Measurements from ENCODE around the gene RUNX1.

The RUNX1 gene

GRCh38 chr21:35046263-35046624 is 2.9 kb downstream of the RUNX1 start:
- 99 to 100% methylated on average over 6 of the region's 6 CpGs for WGBS, 2 experiments (ENCODE audit: insufficient coverage in 2 of 2)
- peaks cover 37% of the 10 kb centered on the region for H3K4me1 ChIP-seq (ENCODE audit: control insufficient read depth, insufficient read depth, low read length, poor library complexity, severe bottlenecking)
- H3K27ac ChIP-seq (ENCODE audit: low read depth, low read length, severe bottlenecking) = no peak overlapping the region
- H3K36me3 ChIP-seq (ENCODE audit: control insufficient read depth, insufficient read depth, low read length) = no peaks in the 10 kb centered on the region
- H3K4me3 ChIP-seq (ENCODE audit: extremely low read depth, insufficient read depth, low read length, poor library complexity, severe bottlenecking) = no peak overlapping the region
- H3K9me3 ChIP-seq (ENCODE audit: control insufficient read depth, low read length) = peaks cover 12% of the 10 kb centered on the region

GRCh38 chr21:35045542-35046262 is 3.4 kb downstream of the RUNX1 start:
- WGBS, 2 experiments (ENCODE audit: insufficient coverage in 2 of 2) = 97% methylated on average over 13 of the region's 17 CpGs
- H3K27ac ChIP-seq (ENCODE audit: low read depth, low read length, severe bottlenecking) = no peak overlapping the region
- no peak overlapping the region for H3K4me3 ChIP-seq (ENCODE audit: extremely low read depth, insufficient read depth, low read length, poor library complexity, severe bottlenecking)
- H3K36me3 ChIP-seq (ENCODE audit: control insufficient read depth, insufficient read depth, low read length) = no peaks in the 10 kb centered on the region
- H3K4me1 ChIP-seq (ENCODE audit: control insufficient read depth, insufficient read depth, low read length, poor library complexity, severe bottlenecking) = peaks cover 36% of the 10 kb centered on the region
- H3K9me3 ChIP-seq (ENCODE audit: control insufficient read depth, low read length) = peaks cover 12% of the 10 kb centered on the region

GRCh38 chr21:35044770-35045541 is 4.1 kb downstream of the RUNX1 start:
- Histone ChIP-seq H3K36me3 (ENCODE audit: control insufficient read depth, insufficient read depth, low read length) (no peaks in the 10 kb centered on the region), H3K27ac (ENCODE audit: low read depth, low read length, severe bottlenecking) (no peak overlapping the region), H3K9me3 (ENCODE audit: control insufficient read depth, low read length) (peaks cover 12% of the 10 kb centered on the region), H3K4me1 (ENCODE audit: control insufficient read depth, insufficient read depth, low read length, poor library complexity, severe bottlenecking) (peaks cover 33% of the 10 kb centered on the region), H3K4me3 (ENCODE audit: extremely low read depth, insufficient read depth, low read length, poor library complexity, severe bottlenecking) (no peak overlapping the region)
- 89 to 95% methylated on average over 3 of the region's 8 CpGs for WGBS, 2 experiments (ENCODE audit: insufficient coverage in 2 of 2)

- 80 to 84% methylated on average over 2 to 3 of the region's 3 CpGs for WGBS, 2 experiments (ENCODE audit: insufficient coverage in 2 of 2)
- H3K27ac ChIP-seq (ENCODE audit: low read depth, low read length, severe bottlenecking) = no peak overlapping the region
- peaks cover 12% of the 10 kb centered on the region for H3K9me3 ChIP-seq (ENCODE audit: control insufficient read depth, low read length)
- no peaks in the 10 kb centered on the region for H3K36me3 ChIP-seq (ENCODE audit: control insufficient read depth, insufficient read depth, low read length)
- no peak overlapping the region for H3K4me3 ChIP-seq (ENCODE audit: extremely low read depth, insufficient read depth, low read length, poor library complexity, severe bottlenecking)
- peaks cover 29% of the 10 kb centered on the region for H3K4me1 ChIP-seq (ENCODE audit: control insufficient read depth, insufficient read depth, low read length, poor library complexity, severe bottlenecking)
These were observed 5.0 kb downstream of the RUNX1 start for GRCh38 chr21:35044128-35044527.

GRCh38 chr21:35043549-35043948 is 5.6 kb downstream of the RUNX1 start:
- Histone ChIP-seq H3K27ac (ENCODE audit: low read depth, low read length, severe bottlenecking) (no peak overlapping the region), H3K4me1 (ENCODE audit: control insufficient read depth, insufficient read depth, low read length, poor library complexity, severe bottlenecking) (peaks cover 23% of the 10 kb centered on the region), H3K9me3 (ENCODE audit: control insufficient read depth, low read length) (peaks cover 12% of the 10 kb centered on the region), H3K4me3 (ENCODE audit: extremely low read depth, insufficient read depth, low read length, poor library complexity, severe bottlenecking) (no peak overlapping the region), H3K36me3 (ENCODE audit: control insufficient read depth, insufficient read depth, low read length) (no peaks in the 10 kb centered on the region)

GRCh38 chr21:35042836-35043235 is 6.3 kb downstream of the RUNX1 start:
- 91 to 100% methylated on average over 2 of the region's 6 CpGs for WGBS, 2 experiments (ENCODE audit: insufficient coverage in 2 of 2)
- peaks cover 16% of the 10 kb centered on the region for H3K4me1 ChIP-seq (ENCODE audit: control insufficient read depth, insufficient read depth, low read length, poor library complexity, severe bottlenecking)
- H3K27ac ChIP-seq (ENCODE audit: low read depth, low read length, severe bottlenecking) = no peak overlapping the region
- no peaks in the 10 kb centered on the region for H3K36me3 ChIP-seq (ENCODE audit: control insufficient read depth, insufficient read depth, low read length)
- H3K4me3 ChIP-seq (ENCODE audit: extremely low read depth, insufficient read depth, low read length, poor library complexity, severe bottlenecking) = no peak overlapping the region
- peaks cover 12% of the 10 kb centered on the region for H3K9me3 ChIP-seq (ENCODE audit: control insufficient read depth, low read length)

GRCh38 chr21:35041881-35042280 is 7.2 kb downstream of the RUNX1 start:
- no peaks in the 10 kb centered on the region for H3K36me3 ChIP-seq (ENCODE audit: control insufficient read depth, insufficient read depth, low read length)
- H3K9me3 ChIP-seq (ENCODE audit: control insufficient read depth, low read length) = peaks cover 12% of the 10 kb centered on the region
- whole genome bisulfite sequencing, 2 experiments (ENCODE audit: insufficient coverage in 2 of 2) = 86 to 100% methylated on average over 1 to 2 of the region's 4 CpGs

GRCh38 chr21:35041122-35041521 is 8.0 kb downstream of the RUNX1 start:
- Histone ChIP-seq H3K4me3 (ENCODE audit: extremely low read depth, insufficient read depth, low read length, poor library complexity, severe bottlenecking) (no peak overlapping the region), H3K36me3 (ENCODE audit: control insufficient read depth, insufficient read depth, low read length) (no peaks in the 10 kb centered on the region), H3K9me3 (ENCODE audit: control insufficient read depth, low read length) (peaks cover 12% of the 10 kb centered on the region), H3K4me1 (ENCODE audit: control insufficient read depth, insufficient read depth, low read length, poor library complexity, severe bottlenecking) (no peaks in the 10 kb centered on the region), H3K27ac (ENCODE audit: low read depth, low read length, severe bottlenecking) (no peak overlapping the region)
- 86 to 100% methylated on average over 4 to 5 of the region's 5 CpGs for WGBS, 2 experiments (ENCODE audit: insufficient coverage in 2 of 2)

More at GRCh38 chr21:35041881-35042280, 7.2 kb downstream of the RUNX1 start:
- H3K4me1 ChIP-seq (ENCODE audit: control insufficient read depth, insufficient read depth, low read length, poor library complexity, severe bottlenecking) = peaks cover 7% of the 10 kb centered on the region
- no peak overlapping the region for H3K27ac ChIP-seq (ENCODE audit: low read depth, low read length, severe bottlenecking)
- no peak overlapping the region for H3K4me3 ChIP-seq (ENCODE audit: extremely low read depth, insufficient read depth, low read length, poor library complexity, severe bottlenecking)

- peaks cover 3% of the 10 kb centered on the region for H3K9me3 ChIP-seq (ENCODE audit: control insufficient read depth, low read length)
- WGBS, 2 experiments (ENCODE audit: insufficient coverage in 2 of 2) = 80% methylated on average over 1 of the region's 3 CpGs; no CpG with 5 or more reads in 1 of the 2 experiments
These were observed 9.4 kb downstream of the RUNX1 start for GRCh38 chr21:35039595-35040289.

GRCh38 chr21:35038772-35039319 is 10.3 kb downstream of the RUNX1 start:
- H3K27ac ChIP-seq (ENCODE audit: low read depth, low read length, severe bottlenecking) = no peak overlapping the region
- no peaks in the 10 kb centered on the region for H3K4me1 ChIP-seq (ENCODE audit: control insufficient read depth, insufficient read depth, low read length, poor library complexity, severe bottlenecking)
- H3K4me3 ChIP-seq (ENCODE audit: extremely low read depth, insufficient read depth, low read length, poor library complexity, severe bottlenecking) = no peak overlapping the region
- H3K9me3 ChIP-seq (ENCODE audit: control insufficient read depth, low read length) = no peaks in the 10 kb centered on the region
- H3K36me3 ChIP-seq (ENCODE audit: control insufficient read depth, insufficient read depth, low read length) = no peaks in the 10 kb centered on the region
- WGBS, 2 experiments (ENCODE audit: insufficient coverage in 2 of 2) = 73 to 81% methylated on average over 3 to 5 of the region's 5 CpGs

More at GRCh38 chr21:35039595-35040289, 9.4 kb downstream of the RUNX1 start:
- Histone ChIP-seq H3K4me3 (ENCODE audit: extremely low read depth, insufficient read depth, low read length, poor library complexity, severe bottlenecking) (no peak overlapping the region), H3K27ac (ENCODE audit: low read depth, low read length, severe bottlenecking) (no peak overlapping the region), H3K4me1 (ENCODE audit: control insufficient read depth, insufficient read depth, low read length, poor library complexity, severe bottlenecking) (no peaks in the 10 kb centered on the region), H3K36me3 (ENCODE audit: control insufficient read depth, insufficient read depth, low read length) (no peaks in the 10 kb centered on the region)
